ENCODE measurements around the gene RANBP10.

GRCh38 chr16:67834242-67834614 lies 27.9 kb upstream of the RANBP10 start:
- TF ChIP-seq, protein P1, sequence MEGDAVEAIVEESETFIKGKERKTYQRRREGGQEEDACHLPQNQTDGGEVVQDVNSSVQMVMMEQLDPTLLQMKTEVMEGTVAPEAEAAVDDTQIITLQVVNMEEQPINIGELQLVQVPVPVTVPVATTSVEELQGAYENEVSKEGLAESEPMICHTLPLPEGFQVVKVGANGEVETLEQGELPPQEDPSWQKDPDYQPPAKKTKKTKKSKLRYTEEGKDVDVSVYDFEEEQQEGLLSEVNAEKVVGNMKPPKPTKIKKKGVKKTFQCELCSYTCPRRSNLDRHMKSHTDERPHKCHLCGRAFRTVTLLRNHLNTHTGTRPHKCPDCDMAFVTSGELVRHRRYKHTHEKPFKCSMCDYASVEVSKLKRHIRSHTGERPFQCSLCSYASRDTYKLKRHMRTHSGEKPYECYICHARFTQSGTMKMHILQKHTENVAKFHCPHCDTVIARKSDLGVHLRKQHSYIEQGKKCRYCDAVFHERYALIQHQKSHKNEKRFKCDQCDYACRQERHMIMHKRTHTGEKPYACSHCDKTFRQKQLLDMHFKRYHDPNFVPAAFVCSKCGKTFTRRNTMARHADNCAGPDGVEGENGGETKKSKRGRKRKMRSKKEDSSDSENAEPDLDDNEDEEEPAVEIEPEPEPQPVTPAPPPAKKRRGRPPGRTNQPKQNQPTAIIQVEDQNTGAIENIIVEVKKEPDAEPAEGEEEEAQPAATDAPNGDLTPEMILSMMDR (conservative IDR thresholded peaks at IDR 0.05; ENCODE audit: low read length), result no peak
- no peak for TF ChIP-seq EZH2phosphoT487 (IDR thresholded peaks at IDR 0.05; ENCODE audit: borderline replicate concordance, low read depth, low read length)
